ENCODE results near the gene TINCR.
"Not testable (repeated sequence)": the region's sequence is repeated elsewhere in the genome, so short reads cannot be mapped to it uniquely, and the experiment has no call there.

The TINCR gene

GRCh38 chr19:5559804-5560133 lies 8.0 kb downstream of the TINCR start:
- DNase-seq (ENCODE audit: low read depth, low spot score) = no peak

GRCh38 chr19:5558101-5558621 lies 9.6 kb downstream of the TINCR start:
- DNase-seq (ENCODE audit: low read depth, low spot score) = no peak

- DNase-seq (ENCODE audit: low read depth, low spot score) = no peak
Observed at GRCh38 chr19:5557691-5558090, 10.1 kb downstream of the TINCR start.

GRCh38 chr19:5554828-5555227 lies 12.9 kb downstream of the TINCR start:
- DNase-seq (ENCODE audit: low read depth, low spot score) = no peak

- no peak for DNase-seq (ENCODE audit: low read depth, low spot score)
Observed at GRCh38 chr19:5553892-5554291, 13.9 kb downstream of the TINCR start.

GRCh38 chr19:5547881-5548280 lies 19.9 kb downstream of the TINCR start:
- DNase-seq (ENCODE audit: low read depth, low spot score) = no peak

- no peak for DNase-seq (ENCODE audit: low read depth, low spot score)
Observed at GRCh38 chr19:5545984-5546383, 21.8 kb downstream of the TINCR start.

- no peak for DNase-seq (ENCODE audit: low read depth, low spot score)
Observed at GRCh38 chr19:5545051-5545450, 22.7 kb downstream of the TINCR start.

GRCh38 chr19:5542665-5543064 lies 25.1 kb downstream of the TINCR start:
- DNase-seq (ENCODE audit: low read depth, low spot score) = no peak

- DNase-seq (ENCODE audit: low read depth, low spot score) = no peak
Observed at GRCh38 chr19:5541456-5541855, 26.3 kb downstream of the TINCR start.

- DNase-seq (ENCODE audit: low read depth, low spot score) = no peak
Observed at GRCh38 chr19:5540208-5540607, 27.5 kb downstream of the TINCR start.

- no peak for DNase-seq (ENCODE audit: low read depth, low spot score)
Observed at GRCh38 chr19:5537870-5538269, 29.9 kb downstream of the TINCR start.

GRCh38 chr19:5536982-5537579 lies 30.7 kb downstream of the TINCR start:
- DNase-seq (ENCODE audit: low read depth, low spot score) = not testable (repeated sequence)

GRCh38 chr19:5536337-5536894 lies 31.3 kb downstream of the TINCR start:
- no peak for DNase-seq (ENCODE audit: low read depth, low spot score)

- DNase-seq (ENCODE audit: low read depth, low spot score) = no peak
Observed at GRCh38 chr19:5534787-5535586, 32.8 kb downstream of the TINCR start.

- DNase-seq (ENCODE audit: low read depth, low spot score) = no peak
Observed at GRCh38 chr19:5533257-5533656, 34.5 kb downstream of the TINCR start.

- DNase-seq (ENCODE audit: low read depth, low spot score) = no peak
Observed at GRCh38 chr19:5530701-5531100, 37.1 kb downstream of the TINCR start.

GRCh38 chr19:5526691-5527090 lies 41.1 kb downstream of the TINCR start:
- DNase-seq (ENCODE audit: low read depth, low spot score) = no peak

- no peak for DNase-seq (ENCODE audit: low read depth, low spot score)
Observed at GRCh38 chr19:5524081-5524480, 43.7 kb downstream of the TINCR start.

GRCh38 chr19:5522106-5522505 lies 45.6 kb downstream of the TINCR start:
- no peak for DNase-seq (ENCODE audit: low read depth, low spot score)

- no peak for DNase-seq (ENCODE audit: low read depth, low spot score)
Observed at GRCh38 chr19:5520501-5520900, 47.3 kb downstream of the TINCR start.

- DNase-seq (ENCODE audit: low read depth, low spot score) = no peak
Observed at GRCh38 chr19:5519076-5519475, 48.7 kb downstream of the TINCR start.

- no peak for DNase-seq (ENCODE audit: low read depth, low spot score)
Observed at GRCh38 chr19:5515737-5516136, 52.0 kb downstream of the TINCR start.

All from activated naive CD8-positive, alpha-beta T cell treated with anti-CD3 and anti-CD28 coated beads, Interleukin-2, amount 50 U/mL, for 16 hours (primary cell).